HepG2 (cell line): ENCODE measurements around the gene SLAMF6. TPM values are rescaled to one million over a fixed set of nuclear protein-coding genes. Genes with fewer than 3 reads are reported as not detected.

ENCODE experiments used
- ATAC-seq: fragments of 200-7000 bp; cut with Tn5 transposase; 3 replicates; pipeline ENCODE4 v1.9.1; 2020; ENCODE audit warnings: mild to moderate bottlenecking, moderate library complexity
- BruUV-seq: library from RNA; stranded (reverse); fragments of 400-500 nt; replicated peaks from 2 replicates; lab custom pipeline; 2021; lab: Mats Ljungman, UMichigan
- CTCF ChIA-PET: fragments of 300-600 bp; formaldehyde crosslinking; extraction: SDS; loops from one replicate; lab custom pipeline; 2021; ENCODE audit warnings: low total read pairs, inconsistent platforms, low intra/inter-chr PET ratio; lab: Yijun Ruan, JAX
- POLR2A ChIA-PET: fragments of 350-600 bp; sonication (Branson Sonifier 250); formaldehyde crosslinking; loops from one replicate; lab custom pipeline; 2020; ENCODE audit warnings: antibody characterized with exemption, inconsistent platforms; lab: Yijun Ruan, JAX
- DNase-seq: peaks from one replicate; pipeline ENCODE4 v3.0.0-alpha.2; 2015; ENCODE audit warnings: low spot score
- FAIRE-seq: peaks from 3 replicates; lab custom pipeline; 2011; peaks lifted over from hg19 to GRCh38; lab: Jason Lieb, UNC
- H2AFZ ChIP-seq: one replicate; pipeline ENCODE4 v1.6.1; 2011; ENCODE audit warnings: low read length, inconsistent platforms
- H3K27ac ChIP-seq: fragments of 300-600 bp; 3 replicates; pipeline ENCODE4 v1.8.0; 2011; ENCODE audit warnings: mixed run types, mild to moderate bottlenecking, mixed read lengths, low read length, inconsistent platforms; ENCODE audit not compliant: insufficient read depth; ENCODE audit errors: extremely low read length
- H3K27me3 ChIP-seq, 2 experiments: fragments of 200-600 bp in 1 of 2; 2 replicates in 1 of 2; 3 replicates in 1 of 2; pipeline versions ENCODE4 v1.6.0 to v1.8.0; 2011; ENCODE audit warnings: low read length in 2 of 2, mild to moderate bottlenecking in 2 of 2, moderate library complexity in 2 of 2, inconsistent platforms in 1 of 2; ENCODE audit not compliant: insufficient read depth in 2 of 2, control insufficient read depth in 1 of 2
- H3K36me3 ChIP-seq, 2 experiments: fragments of 200-600 bp in 1 of 2; replicated peaks in 1 of 2; 2 replicates in 1 of 2; 3 replicates in 1 of 2; pipeline versions ENCODE4 v1.5.1 to v1.8.0; 2011; ENCODE audit warnings: low read length in 2 of 2, inconsistent platforms in 1 of 2; ENCODE audit not compliant: insufficient read depth in 2 of 2, control insufficient read depth in 1 of 2
- H3K4me1 ChIP-seq: 2 replicates; pipeline ENCODE4 v1.5.1; 2012; ENCODE audit warnings: low read length, inconsistent platforms; ENCODE audit not compliant: insufficient read depth
- H3K4me2 ChIP-seq: 2 replicates; pipeline ENCODE4 v1.6.0; 2011; ENCODE audit warnings: low read depth, low read length, inconsistent platforms
- H3K4me3 ChIP-seq, 3 experiments: fragments of 200-600 bp in 1 of 3; sonication (generic), shearing (Covaris generic) in 1 of 3; replicated peaks in 1 of 3; 2 replicates each; pipeline ENCODE4 v1.5.1; 2011 to 2016; ENCODE audit warnings: low read length in 3 of 3, inconsistent platforms in 2 of 3, low read depth in 2 of 3, mild to moderate bottlenecking in 2 of 3, control low read depth in 1 of 3, mixed read lengths in 1 of 3; ENCODE audit not compliant: insufficient read depth in 1 of 3
- H3K79me2 ChIP-seq: one replicate; pipeline ENCODE4 v1.6.1; 2011; ENCODE audit warnings: low read length, inconsistent platforms; ENCODE audit not compliant: insufficient read depth
- H3K9ac ChIP-seq: 2 replicates; pipeline ENCODE4 v1.6.0; 2011; ENCODE audit warnings: mild to moderate bottlenecking, low read depth, low read length, inconsistent platforms; ENCODE audit not compliant: insufficient read depth
- H3K9me3 ChIP-seq: 2 replicates; pipeline ENCODE4 v1.5.1; 2012; ENCODE audit warnings: mild to moderate bottlenecking, low read length
- H4K20me1 ChIP-seq: 2 replicates; pipeline ENCODE4 v1.6.0; 2011; ENCODE audit warnings: inconsistent platforms, mild to moderate bottlenecking, low read length, moderate library complexity; ENCODE audit not compliant: insufficient read depth
- CEBPZ ChIP-seq: IDR thresholded peaks from 2 replicates; pipeline ENCODE4 v1.6.1; 2012; ENCODE audit warnings: low read length, improper control_type of control experiment
- PTBP1 ChIP-seq: fragments of 200-400 bp; formaldehyde crosslinking; IDR thresholded peaks from 2 replicates; pipeline ENCODE4 v1.6.1; 2018; ENCODE audit warnings: low read length, low read depth; ENCODE audit not compliant: poor library complexity, severe bottlenecking
- TEAD3 ChIP-seq: optimal IDR thresholded peaks from 2 replicates; pipeline ENCODE3; 2016; ENCODE audit warnings: borderline replicate concordance
- ZNF703 ChIP-seq: sonication (generic); formaldehyde crosslinking; IDR thresholded peaks from 2 replicates; pipeline ENCODE4 v1.5.1; 2020; ENCODE audit warnings: missing genetic modification reagents, mild to moderate bottlenecking, moderate library complexity, borderline replicate concordance
- ZNF772 ChIP-seq: sonication (generic); formaldehyde crosslinking; IDR thresholded peaks from 2 replicates; pipeline ENCODE4 v1.5.0; 2020; ENCODE audit warnings: mild to moderate bottlenecking, missing genetic modification reagents
- ZNF792 ChIP-seq: IDR thresholded peaks from 2 replicates; pipeline ENCODE4 v1.6.1; 2016
- WGBS: methylation state at CpG from one replicate; pipeline ENCODE4 v1.1.6; 2017; ENCODE audit warnings: low lambda C conversion rate; 5-methylcytosine and 5-hydroxymethylcytosine counted together
- in situ Hi-C: cut with HindIII; loops from 2 replicates; pipeline ENCODE4 v1.10.0; 2017; ENCODE audit warnings: low pct_unique_long_range_greater_than_20kb; ENCODE audit not compliant: extremely low pct_ligation_motif_present
- intact Hi-C: fragments of 100-400 bp; cut with micrococcal nuclease; formaldehyde crosslinking; loops from one replicate; pipeline ENCODE4 v1.10.0; 2022; ENCODE audit not compliant: unreplicated experiment
- polyA plus RNA-seq, 8 experiments: library from polyadenylated mRNA; depleted of rRNA in 3 of 8; stranded (reverse) in 7 of 8; unstranded in 1 of 8; fragments of >200 nt; fragmentation: Illumina TruSeq in 4 of 8; extraction: Trizol in 4 of 8; gene quantifications; 2 replicates each; pipeline versions ENCODE4 v1.2.1 to v1.2.3, GENCODE V29; 2011 to 2016; ENCODE audit warnings: low read depth in 4 of 8, missing spikeins in 1 of 8, mixed read lengths in 1 of 8; ENCODE audit not compliant: insufficient read depth in 1 of 8
- total RNA-seq, 5 experiments: library from RNA; depleted of rRNA; stranded (reverse); fragments of >200 nt; fragmentation: Illumina TruSeq; extraction: Trizol; gene quantifications; 2 replicates each; pipeline ENCODE4 v1.2.3, GENCODE V29; 2016; ENCODE audit warnings: low read depth in 1 of 5

The SLAMF6 gene
- total and polyA plus RNA-seq, 2 of the 13 experiments (the other 11 are each of a cell fraction or from before 2014, with no cell fraction given), result not detected

GRCh38 chr1:160459687-160460086 lies 63.4 kb downstream of the SLAMF6 start:
- H3K79me2 ChIP-seq, result no peaks in the 10 kb centered on the region
- TF ChIP-seq ZNF772 (CRISPR knock-in tag), result no peak
- no peak for TF ChIP-seq TEAD3 (CRISPR knock-in tag)
- TF ChIP-seq ZNF792, result no peak
- no peak for TF ChIP-seq CEBPZ
- no peak for TF ChIP-seq PTBP1
- TF ChIP-seq ZNF703 (CRISPR knock-in tag), result no peak
- FAIRE-seq (no peak), DNase-seq (no peak), ATAC-seq (no peak)
- POLR2A ChIA-PET, result no interaction called here
- no peaks in the 10 kb centered on the region for H3K36me3 ChIP-seq
- no peak overlapping the region for H3K4me3 ChIP-seq
- H3K27ac ChIP-seq, result no peak overlapping the region
- CTCF ChIA-PET, result no interaction called here
- H3K9me3 ChIP-seq, result no peaks in the 10 kb centered on the region
- in situ Hi-C loops, result no loop called here
- no peak overlapping the region for H3K9ac ChIP-seq
- H2AFZ ChIP-seq, result no peak overlapping the region
- intact Hi-C loops, result no loop called here
- no TSS peak for BruUV-seq
- no peaks in the 10 kb centered on the region; a peak in 2 of 5 replicates for H3K27me3 ChIP-seq
- no peak overlapping the region for H3K4me2 ChIP-seq
- WGBS, result 0% methylated on average over 2 of the region's 2 CpGs
- no peaks in the 10 kb centered on the region for H3K4me1 ChIP-seq
- H4K20me1 ChIP-seq, result no peaks in the 10 kb centered on the region
